GM19455 (cell line): ENCODE data around the gene RBM19.

Source experiments
- ATAC-seq: cut with Tn5 transposase; IDR thresholded peaks from one replicate; pipeline ENCODE4 v1.9.1; 2021; ENCODE audit not compliant: unreplicated experiment

Gene RBM19

GRCh38 chr12:113959096-113959495, 7.0 kb downstream of the RBM19 start:
- no peak for ATAC-seq

DNA sequence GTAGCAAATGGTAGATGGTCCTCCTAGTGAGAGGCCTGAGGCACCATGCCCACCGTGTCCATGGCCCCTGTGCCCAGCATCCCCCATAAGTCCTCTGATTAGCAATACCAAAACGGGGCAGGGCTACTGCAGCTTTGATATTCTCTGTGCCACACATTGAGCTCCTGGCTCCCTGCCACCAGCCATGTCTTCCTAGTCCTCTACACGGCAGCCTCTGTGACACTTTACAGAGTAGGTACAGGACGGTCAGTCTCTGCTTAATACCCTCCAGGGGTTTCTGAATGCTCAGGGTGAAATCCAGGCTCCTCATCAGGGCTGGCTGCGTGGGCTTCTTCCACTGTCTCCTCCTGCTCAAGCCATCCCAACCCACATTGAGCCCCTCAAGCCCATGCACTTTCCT, 8.0 kb downstream of the RBM19 start:
- no peak for ATAC-seq

DNA sequence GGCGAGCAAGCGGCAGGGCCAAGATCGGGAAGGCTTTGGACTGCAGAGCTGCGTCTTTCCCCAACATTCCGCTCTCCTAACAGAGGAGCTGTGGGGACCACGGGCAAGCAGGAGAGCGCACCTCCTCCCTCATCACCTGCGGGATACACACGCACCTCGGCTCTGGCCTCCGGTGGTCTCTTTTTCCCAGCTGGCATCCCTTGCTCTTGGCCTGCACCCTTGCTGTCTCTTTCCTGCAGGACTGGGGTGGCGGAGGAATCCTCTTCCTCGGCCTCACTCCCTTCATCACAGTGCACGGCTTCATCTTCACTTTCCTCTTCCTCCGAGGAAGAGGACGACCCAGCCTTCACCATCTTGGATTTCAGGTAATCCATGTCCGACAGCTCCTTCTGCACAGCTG, 8.5 kb downstream of the RBM19 start:
- ATAC-seq = no peak

- ATAC-seq = no peak
Observed at GRCh38 chr12:113955109-113955970, 10.8 kb downstream of the RBM19 start.

GRCh38 chr12:113954547-113954946, 11.6 kb downstream of the RBM19 start:
- no peak for ATAC-seq

DNA sequence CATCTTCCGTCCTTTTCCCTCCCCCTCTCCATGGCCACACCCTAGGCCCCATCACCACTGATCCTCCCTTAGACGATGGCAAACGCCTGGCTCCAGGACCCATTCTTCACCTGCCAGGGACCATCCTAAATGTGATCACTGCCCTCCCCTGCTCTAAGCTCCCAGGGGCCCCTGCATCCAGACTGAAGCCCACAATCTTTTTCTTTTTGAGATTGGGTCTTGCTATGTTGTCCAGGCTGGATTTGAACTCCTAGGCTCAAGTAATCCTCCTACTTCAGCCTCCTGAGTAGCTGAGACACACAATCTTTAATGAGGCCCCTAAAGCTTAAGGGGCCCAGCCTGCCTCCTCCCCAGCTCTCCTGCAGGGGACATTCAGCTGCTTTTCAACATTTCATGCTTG, 15.3 kb downstream of the RBM19 start:
- ATAC-seq = no peak

DNA sequence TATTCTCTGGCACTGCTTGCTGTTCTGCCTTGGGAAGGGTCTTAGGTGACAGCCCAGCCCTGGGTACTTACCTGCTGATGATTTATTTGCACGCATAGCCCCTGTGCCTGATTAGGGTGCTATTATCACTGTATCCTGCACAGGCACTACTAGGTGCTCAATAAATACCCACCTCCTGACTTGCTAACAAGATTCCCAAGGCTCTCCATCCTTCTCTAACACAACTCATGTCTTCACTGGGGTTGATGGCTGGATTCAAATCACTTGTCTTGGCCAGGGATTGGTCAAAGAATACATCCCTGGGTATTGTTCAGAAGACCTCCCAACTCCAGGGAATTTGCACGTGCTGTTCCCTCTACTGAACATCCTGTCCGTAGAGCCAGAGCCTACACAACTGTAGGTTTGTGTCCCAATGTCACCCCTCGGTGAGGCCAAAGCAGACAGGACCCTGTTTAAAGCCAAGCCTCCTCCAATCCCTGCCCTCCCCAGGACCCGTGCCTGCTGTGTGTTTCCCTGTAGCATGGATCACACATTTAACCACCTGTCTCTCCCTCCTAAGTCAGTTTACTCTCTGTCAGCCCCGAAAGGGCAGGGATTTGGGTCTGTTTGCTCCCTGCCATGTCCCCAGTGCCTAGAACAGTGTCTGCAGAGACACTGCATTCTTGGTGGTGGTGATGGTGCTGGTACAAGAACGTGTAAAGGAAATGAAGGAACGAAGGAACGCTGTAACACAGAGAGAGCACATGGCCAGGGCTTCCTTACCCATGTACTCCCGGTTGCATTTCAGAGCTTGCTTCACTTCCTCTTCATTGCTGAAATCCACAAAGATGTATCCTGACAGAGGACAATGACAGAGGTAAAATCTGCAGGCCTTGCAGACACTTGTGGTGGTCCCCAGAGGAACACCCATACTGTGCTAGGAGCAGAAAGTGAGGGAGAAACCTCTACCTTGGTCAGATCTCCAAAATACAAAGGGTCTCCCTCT, 16.5 kb downstream of the RBM19 start:
- no peak for ATAC-seq

- no peak for ATAC-seq
Observed at GRCh38 chr12:113948151-113948914, 17.8 kb downstream of the RBM19 start.

DNA sequence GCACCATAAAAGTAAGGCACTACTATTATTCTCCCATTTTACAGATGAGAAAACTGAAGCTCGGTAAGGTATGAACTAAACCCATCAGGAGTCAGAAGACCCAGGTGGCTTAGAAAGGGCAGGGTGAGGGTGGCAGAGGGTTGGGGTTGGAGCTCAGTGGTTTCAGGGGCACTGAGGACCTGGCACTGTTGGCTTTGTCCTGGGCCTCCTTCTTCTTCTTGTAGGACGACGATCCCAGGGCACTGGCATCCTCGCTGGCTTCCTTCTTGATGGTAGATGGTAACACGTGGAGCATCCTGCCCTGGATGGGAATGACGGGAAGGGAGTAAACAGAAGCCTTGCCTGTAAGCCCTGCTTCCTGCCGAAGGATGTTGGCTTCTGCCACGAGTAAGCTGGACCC, 19.9 kb downstream of the RBM19 start:
- ATAC-seq = no peak

DNA sequence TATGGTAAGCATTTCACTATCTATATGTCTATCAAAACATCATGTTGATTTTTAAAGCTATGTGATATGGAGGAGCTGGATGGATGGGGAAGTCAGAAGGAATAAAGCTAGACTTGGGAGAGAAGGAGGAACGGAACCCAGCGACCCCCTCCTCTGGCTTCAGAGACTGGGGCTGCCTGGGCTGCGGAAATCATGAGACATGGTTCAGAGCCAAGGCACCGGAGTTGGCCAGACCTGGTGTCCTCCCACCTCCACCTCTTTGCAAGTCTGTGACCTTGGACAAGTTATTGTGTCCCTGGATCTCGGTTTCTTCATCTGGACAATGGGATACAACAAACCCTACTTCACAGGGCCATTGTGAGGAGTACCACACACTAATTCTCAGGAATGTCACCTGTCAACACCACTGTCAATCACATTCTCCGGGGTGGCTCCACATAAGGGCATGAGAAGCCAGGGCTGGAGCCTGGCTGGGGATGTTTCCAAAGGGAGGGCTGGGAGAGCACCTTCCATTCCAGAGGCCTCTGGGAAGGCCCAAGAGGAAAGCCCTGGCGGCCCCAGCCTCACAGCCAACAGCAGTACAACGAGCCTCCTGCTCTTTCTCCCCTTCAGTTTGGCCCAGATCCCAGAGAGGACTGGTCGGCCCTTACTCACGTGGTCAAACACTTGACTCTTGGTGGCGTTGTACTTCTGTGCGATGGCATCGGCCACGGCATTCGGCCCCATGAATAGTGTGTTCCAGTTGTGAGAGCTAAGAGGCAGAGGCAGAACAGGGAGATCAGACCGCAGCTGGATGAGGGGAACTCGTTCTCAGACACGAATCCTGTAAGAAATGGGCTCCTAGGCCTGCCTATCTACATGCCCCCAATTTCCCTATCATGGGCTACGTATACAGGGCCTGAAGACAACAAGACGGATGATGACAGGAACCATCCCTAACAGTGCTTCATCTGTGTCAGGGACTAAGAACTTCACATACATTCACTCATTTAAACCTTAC, 20.7 kb downstream of the RBM19 start:
- no peak for ATAC-seq

DNA sequence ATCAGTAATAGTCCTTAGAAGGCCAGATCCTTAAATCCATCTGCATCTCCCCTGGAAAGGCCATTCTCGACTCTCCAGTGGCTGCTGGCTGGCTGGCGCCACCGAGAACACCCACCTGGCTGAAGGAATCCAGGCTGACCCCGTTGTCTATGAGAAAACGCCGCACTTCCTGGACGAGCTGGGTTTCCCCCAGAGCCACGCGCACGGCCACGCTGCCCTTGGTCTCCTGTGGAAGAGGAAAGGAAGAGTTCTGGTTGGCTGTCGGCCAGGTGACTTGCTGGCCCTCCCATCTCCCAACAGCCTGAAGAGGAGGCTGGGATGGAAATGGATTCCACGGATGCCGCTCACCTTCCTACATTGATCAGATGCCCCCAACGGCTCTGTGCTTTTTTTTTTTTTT, 23.9 kb downstream of the RBM19 start:
- ATAC-seq = no peak

GRCh38 chr12:113941208-113941486, 25.0 kb downstream of the RBM19 start:
- ATAC-seq = no peak

GRCh38 chr12:113940357-113941207, 25.5 kb downstream of the RBM19 start:
- no peak for ATAC-seq

DNA sequence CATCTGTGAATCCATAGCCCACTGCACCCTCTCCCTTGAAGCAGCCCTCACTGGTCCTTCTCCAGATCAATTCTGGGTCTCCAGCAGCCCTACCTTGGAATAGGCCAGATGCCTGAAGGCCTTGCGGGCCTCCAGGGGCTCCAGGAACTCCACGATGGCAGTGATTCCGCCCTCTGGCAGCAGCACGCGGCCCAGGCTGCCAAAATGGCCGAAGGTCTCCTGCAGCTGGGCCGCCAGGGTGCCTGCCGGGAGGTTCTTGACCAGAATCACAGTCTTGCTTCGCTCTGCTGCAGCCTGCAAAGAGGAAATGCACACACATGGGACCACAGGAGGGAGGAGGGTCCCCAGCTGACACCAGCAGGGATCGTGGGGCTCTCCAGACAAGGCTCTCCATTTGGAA, 26.3 kb downstream of the RBM19 start:
- no peak for ATAC-seq

DNA sequence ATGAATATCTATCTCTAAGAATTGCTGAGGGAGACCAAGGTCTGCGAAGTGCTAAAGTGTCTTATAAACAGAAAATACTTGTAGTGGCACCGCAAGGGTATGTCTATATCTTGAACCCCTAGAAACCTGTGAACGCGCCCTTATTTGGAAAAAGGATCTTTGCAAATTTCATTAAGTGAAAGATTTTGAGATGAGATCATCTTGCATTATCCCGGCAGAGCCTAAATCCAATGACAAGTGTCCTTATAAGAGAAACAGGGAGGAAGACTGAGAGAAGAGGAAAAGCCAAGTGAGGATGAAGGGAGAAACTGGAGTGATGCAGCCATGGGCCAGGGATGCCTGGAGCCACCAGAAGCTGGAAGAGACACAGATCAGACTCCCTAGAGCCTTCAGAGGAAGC, 27.7 kb downstream of the RBM19 start:
- ATAC-seq = no peak

- ATAC-seq = no peak
Observed at GRCh38 chr12:113936460-113936859, 29.7 kb downstream of the RBM19 start.

- ATAC-seq = no peak
Observed at GRCh38 chr12:113935459-113935858, 30.7 kb downstream of the RBM19 start.

- no peak for ATAC-seq
Observed at GRCh38 chr12:113934946-113935345, 31.2 kb downstream of the RBM19 start.
